Fibroblast of skin of right biceps (primary cell): ENCODE data around the gene BBS1.

Experiments
- DNase-seq: peaks from one replicate; pipeline ENCODE4 v3.0.0-alpha.2; 2013

The BBS1 gene

DNA sequence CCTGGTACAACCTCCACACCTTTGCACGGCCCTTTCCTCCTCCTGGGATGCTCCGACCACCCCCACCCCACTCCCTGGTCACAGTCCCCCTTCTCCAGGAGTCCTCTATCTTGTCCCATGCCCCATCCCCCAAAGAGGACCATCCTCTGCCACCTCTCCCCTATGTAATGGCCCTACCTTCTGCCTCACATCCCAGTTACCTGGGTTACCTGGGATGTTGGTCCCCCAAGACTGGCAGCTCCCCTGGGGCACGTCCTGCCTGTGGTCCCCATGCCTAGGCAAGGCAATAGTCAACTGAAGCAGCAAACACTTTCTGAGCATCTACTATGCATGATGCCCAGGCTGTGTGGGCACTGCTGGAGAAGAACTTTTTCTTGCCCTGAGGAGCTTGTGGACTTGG is 45.0 kb downstream of the BBS1 start:
- DNase-seq, result no peak

DNA sequence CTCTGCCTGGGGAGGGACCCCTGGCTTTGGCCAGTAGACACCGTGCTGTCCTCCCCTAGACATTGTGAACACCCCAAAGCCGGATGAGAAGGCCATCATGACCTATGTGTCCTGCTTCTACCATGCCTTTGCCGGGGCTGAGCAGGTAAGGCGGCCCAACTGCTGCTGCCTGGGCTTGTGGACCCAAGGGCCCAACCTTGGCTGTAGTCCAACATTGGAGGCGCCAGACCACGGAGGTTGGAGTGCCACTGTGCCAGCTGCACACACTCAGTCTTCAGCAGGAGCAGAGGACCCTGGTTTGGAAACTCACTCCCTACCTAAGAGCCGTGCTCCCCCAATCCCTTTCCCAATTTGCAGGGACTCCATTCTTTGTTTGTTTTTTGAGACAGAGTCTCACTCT is 45.7 kb downstream of the BBS1 start:
- no peak for DNase-seq

DNA sequence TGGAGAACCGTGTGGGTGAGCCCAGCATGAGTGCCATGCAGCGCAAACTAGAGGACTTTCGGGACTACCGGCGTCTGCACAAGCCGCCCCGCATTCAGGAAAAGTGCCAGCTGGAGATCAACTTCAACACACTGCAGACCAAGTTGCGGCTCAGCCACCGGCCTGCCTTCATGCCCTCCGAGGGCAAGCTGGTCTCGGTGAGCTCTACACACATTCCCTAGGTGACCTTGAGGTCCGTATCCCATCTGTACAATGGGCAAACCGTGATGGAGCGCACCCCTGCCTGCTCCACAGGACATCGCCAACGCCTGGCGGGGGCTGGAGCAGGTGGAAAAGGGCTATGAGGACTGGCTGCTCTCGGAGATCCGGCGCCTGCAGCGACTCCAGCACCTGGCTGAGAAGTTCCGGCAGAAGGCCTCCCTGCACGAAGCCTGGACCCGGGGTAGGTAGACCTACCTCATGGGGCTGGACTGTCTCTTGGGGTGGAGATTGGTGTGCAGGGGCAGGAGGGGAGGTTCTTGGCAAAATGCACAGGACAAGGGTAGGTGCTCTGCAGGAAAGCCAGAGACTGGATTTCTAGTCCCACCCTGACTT is 47.4 kb downstream of the BBS1 start:
- DNase-seq, result no peak

DNA sequence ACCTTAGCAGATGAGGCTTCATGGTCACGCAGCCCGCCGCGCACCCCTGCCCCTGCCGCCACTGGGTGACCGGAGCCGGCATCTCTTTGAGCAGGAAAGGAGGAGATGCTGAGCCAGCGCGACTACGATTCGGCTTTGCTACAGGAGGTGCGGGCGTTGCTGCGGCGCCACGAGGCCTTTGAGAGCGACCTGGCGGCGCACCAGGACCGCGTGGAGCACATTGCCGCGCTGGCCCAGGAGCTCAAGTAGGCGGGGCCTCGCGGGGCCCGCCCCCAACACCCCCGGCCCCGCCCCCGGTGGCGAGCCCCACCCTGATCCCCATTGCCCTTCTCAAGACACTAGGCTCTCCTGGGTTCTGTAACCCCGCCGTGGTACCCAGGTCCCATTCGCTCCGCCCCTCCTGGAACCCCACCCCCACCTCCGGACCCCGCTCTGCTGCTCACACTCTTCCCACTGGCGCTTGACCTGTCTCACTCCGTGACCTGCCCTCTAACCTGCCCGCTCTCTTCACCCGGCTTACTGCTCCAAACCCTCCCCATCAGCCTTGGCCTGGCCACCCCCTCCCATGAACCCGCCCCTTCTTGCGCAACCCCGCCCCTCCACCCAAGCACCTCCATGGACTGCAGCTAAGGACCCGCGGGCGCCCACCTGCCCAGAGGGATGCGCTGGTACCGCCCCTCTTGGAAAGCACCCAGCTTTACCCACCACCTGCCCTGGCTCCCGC is 48.9 kb downstream of the BBS1 start:
- DNase-seq, result peak; percentile 22

DNA sequence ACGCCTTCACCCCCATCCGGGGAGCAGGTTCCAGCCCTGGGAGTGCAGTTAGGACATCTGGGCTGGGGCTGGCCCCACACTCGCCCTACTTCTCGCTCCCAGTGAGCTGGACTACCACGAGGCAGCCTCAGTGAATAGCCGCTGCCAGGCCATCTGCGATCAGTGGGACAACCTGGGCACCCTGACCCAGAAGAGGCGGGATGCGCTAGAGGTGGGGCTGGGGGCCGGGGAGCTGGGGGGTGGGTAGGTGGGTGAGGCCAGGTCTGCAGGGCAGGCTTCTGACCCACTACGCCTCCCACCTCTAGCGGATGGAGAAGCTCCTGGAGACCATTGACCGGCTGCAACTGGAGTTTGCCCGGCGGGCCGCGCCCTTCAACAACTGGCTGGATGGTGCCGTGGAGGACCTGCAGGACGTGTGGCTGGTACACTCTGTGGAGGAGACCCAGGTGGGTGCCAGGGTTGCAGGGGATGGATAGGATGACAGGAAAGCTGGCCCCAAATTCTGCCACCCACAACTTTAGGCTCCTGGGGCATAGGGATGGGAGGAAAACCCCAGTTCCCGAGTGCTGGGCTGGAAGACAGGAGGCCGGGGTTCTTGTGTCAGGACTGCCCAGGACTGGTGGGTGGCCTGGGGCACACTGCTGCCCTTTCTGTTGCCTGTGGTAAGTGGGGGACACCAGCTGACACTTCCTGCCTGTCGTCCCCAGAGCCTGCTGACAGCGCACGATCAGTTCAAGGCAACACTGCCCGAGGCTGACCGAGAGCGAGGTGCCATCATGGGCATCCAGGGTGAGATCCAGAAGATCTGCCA is 49.6 kb downstream of the BBS1 start:
- no peak for DNase-seq

DNA sequence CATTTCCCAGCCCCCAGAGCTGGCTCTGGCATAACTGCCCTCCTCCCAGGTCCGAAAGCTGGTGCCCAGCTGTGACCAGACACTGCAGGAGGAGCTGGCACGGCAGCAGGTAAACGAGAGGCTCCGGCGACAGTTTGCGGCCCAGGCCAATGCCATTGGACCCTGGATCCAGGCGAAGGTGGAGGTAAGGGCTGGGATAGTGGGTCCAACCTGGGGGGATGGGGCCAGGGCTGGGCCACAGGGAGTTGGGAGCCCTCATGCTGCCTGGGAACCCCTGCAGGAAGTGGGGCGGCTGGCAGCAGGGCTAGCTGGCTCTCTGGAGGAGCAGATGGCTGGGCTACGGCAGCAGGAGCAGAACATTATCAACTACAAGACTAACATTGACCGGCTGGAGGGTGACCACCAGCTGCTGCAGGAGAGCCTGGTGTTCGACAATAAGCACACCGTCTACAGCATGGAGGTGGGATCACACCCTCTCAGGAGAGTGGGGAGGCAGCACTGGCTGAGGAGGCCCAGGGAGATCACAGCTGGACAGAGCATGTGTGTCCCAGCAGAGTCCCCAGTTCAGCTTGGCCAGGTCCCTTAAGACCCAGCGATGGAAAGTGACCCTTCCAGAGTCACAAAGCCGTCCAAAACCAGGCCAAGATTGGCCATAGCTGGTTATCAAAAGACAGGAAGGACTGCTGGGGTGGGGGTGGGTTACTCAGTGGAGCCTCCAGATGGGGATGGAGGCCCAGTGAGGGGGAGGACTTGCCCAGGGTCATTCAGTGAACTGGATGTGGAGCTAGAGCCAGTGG is 50.9 kb downstream of the BBS1 start:
- DNase-seq, result no peak

DNA sequence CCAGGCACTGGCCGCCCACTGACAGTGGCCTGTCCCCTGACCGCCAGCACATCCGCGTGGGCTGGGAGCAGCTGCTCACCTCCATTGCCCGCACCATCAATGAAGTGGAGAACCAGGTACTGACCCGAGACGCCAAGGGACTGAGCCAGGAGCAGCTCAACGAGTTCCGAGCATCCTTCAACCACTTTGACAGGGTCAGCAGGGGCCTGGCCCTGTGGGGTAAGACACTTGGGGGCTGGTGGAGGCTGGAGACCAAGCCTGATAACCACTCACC is 51.5 kb downstream of the BBS1 start:
- DNase-seq, result no peak

DNA sequence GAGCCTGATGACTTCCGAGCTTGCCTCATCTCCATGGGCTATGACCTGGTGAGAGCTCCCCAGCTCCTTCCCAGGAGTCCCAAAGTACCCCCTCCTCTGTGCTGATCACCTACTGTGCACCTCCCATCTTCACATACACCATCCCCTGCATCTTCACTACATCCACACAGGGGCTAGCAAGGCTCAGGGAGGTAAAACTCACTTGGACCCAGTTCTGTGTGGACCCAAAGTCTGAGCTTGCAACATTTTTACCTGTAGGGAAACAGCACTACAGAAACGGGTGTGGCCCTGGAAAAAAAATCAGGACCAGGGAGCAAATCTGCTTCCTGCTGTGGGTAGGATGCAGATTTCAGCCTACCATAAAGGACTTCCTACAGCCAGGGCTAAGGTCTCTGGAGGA is 51.8 kb downstream of the BBS1 start:
- no peak for DNase-seq

DNA sequence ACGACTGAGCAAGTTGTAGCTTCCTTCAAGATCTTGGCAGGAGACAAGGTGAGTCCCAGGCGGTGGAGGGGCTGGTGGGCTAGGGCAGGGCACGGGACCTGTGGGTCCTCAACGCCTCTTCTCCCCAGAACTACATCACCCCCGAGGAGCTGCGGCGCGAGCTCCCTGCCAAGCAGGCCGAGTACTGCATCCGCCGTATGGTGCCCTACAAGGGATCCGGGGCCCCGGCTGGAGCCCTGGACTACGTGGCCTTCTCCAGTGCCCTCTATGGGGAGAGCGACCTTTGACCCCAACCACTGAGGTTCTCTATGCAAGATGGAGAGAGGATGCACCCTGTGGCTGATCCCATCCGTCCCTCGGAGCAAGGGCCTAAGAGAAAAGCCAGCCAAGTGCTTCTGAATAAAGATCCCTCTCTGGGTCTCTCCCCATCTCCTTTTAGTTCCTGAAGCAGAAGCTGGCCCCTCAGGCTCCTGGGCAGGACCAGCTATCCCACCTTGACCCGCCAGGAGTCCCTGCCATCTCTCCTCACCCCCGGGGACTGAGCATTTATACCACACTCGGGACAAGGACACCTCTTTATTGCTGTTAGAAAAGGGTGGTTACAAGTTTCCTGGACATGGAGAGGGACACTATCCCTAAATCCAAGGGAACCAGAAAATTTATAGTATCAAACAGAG is 52.6 kb downstream of the BBS1 start:
- DNase-seq, result no peak

DNA sequence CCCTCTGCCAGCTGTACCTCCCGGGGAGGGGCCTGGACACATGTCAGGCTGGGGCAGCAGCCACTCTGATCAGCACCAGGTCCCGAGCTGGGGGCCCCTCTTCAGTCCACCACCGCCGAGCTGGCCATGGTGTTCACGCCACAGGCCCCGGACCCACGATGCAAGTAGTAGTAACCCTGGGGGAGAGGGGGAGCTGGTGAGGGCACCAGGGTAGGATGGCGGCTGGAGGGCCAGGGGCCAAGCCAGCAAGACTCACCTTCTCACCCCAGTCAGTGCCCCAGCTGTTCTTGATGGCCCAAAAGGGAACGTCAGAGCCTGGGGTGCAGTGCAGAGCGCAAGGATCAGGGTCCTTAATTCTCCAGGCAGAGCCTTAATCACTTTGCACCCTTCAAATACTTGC is 53.4 kb downstream of the BBS1 start:
- DNase-seq, result no peak

DNA sequence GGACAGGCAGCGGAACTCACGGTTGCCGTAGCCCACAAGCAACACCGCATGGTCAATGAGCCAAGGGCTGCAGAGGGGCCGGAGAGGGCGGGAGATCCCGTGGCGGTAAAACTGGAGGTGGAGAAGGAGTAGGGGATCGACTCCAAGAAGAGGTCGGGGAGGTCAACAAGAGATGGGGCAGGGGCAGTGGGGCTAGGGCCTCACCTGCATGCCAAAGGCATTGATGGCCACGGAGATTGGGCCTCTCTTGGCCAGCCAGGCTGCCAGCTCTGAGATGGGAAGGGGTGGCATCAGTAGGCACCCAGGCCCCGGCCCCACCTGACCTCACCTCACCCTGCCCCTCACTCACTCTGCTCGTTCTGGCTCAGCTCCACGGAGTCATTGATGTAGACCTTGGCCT is 54.1 kb downstream of the BBS1 start:
- no peak for DNase-seq

DNA sequence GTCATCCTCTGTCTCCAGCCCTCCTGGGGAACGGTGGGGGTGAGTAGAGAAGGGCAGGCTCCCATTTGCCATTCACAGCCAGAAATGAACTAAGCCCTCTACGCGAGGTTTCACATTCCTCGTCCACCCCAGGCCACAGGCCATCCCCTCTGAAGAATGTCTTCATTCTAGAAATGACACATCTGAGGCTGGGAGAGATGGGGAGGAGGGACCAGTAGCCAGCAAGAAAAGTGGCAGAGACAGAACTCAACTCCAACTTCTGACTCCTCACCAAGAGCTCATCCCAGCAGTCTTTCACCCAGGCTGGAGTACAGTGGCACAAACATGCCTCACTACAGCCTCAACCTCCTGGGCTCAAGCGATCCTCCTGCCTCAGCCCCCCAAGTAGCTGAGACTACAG is 54.5 kb downstream of the BBS1 start:
- no peak for DNase-seq

DNA sequence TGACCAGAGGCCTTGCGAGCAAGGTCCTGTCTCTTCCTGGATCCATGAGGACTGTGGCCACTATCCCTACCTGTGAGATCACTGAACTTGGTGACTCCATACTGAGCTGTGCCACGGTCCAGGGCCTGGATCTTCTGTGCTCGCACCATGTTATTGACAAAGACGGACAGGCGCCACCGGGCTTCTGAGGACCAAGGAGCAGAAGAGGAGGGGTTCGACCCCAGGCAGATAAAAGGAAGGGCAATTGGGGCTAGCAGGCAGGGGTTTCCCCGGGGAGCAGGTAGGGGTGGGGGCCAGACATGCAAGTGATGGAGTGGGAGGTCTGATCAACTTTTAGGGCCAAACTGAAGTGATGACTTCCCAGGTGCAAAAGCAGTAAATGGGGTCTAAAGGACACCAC is 55.8 kb downstream of the BBS1 start:
- DNase-seq, result no peak

DNA sequence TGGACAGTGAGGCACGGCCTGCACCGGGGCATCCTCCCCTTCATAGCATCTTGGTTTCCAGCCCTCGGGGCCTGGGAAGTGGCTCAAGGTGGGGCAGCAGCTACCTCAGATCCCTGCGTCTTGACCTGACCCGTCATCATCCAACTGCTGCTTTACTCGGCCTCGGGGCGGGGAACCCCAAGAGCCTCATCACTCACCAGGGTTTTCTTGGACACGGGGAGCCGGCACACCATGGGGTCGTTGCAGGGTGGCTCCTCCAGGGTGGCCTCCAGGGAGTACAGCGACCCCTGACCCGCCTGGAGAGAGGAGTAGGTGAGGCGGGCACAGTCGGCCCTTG is 57.3 kb downstream of the BBS1 start:
- no peak for DNase-seq

DNA sequence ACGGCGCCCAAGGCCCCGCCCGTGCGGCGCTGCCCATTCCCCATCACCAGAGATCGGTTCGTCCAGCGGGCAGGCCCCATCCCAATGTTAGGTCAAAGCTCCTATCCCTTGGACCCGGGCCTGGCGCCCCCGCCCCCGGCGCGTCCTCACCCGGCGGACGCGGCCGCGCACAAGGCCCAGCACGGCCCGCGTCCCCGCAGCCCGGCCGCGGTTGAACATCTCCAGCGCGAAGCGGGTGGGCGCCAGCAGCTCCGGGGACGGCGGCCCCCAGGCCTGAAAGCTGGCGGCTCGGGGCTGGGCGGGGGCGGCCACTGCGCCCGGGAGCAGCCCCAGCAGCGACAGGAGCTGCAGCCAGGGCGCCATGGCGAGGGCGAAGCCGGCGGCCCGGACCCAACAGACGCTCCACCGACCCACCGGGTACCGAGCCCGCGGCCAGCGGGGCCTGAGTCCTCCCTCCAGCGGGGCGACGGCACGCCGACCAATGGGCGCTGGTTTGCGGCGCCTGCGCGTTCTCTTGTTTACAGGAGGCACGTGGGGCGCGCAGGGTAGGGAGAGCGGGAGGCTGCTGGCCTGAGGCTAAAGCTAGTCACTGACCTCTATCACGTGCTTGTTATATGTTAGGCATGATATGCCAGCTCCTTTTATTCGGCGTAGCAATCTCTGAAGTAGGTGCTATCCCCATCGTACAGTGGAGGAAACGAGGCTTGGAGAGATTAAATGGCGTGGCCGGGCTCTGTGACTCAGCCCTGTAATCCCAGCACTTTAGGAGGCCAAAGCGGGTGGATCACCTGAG is 57.9 kb downstream of the BBS1 start, which contains the start of gene CTSF:
Gene CTSF, minus strand, starts transcription at position 483 of the 793 bp plus-strand sequence. Its CDS starts 120 bp downstream, at position 363.
- peak; percentile 70 for DNase-seq

DNA sequence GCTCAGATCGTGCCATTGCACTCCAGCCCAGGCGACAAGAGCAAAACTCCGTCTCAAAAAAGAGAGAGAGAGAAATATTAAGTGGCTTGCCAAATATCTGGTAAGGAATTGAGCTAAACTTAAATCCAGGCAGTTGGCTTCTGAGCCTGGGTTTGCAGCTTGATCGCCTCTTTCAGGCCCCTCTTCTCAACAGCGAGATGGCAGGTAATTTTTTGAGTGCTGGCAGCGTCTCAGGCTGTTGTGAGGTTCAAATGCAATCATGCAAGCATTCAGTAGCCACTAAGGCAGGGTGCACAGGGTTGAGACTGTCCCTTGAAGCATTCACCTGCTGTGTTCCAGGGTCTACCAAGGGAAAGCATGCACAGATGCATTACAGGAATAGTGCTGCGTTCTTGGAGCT is 58.6 kb downstream of the BBS1 start:
- DNase-seq, result no peak

DNA sequence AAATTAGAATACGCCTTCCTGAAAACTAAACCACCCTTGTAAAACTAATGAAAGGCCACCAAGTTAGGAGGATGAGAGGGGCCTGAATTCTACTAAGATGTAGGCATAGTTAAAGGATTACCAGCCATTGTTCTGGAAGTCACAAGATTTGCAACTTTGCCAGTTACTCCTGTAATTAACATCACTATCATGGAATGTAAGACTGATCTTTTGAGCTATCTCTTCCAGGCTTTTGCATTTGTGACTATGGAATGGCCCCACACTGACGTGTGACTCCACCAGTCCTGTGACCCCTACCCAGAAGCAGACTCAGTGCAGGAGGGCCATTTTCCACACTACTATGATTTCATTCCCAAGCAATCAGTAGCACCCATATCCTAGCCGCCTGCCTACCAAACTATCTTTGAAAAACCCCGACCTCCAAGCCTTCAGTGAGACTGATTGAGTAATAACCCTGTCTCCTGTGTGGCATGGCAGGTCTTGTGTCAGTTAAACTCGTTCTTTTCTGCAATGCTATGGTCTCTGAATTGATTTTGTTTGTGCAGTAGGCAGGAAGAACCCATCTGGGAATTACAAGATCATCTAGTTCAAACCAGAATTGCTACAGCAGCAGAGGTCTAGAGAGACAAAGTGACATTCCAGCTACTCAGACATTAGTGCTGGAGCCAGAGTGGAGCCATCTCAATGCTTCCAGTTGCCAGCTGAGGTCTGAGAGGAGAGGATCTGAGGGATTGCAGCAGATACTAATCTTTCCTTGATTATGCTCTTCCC is 59.8 kb downstream of the BBS1 start:
- no peak for DNase-seq

DNA sequence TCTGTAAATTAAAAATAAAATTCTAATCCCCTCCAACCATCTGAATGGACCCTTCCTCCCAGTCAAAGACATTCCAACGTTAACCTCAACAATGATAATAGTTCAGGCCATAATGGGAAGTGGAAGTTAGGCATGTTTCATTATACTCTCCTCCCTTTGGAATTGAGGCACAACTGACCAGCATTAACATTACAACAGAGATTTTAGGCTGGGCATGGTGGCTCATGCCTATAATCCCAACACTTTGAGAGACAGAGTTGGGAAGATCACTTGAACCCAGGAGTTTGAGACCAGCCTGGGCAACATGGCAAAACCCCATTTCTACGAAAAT is 60.4 kb downstream of the BBS1 start:
- DNase-seq, result no peak

DNA sequence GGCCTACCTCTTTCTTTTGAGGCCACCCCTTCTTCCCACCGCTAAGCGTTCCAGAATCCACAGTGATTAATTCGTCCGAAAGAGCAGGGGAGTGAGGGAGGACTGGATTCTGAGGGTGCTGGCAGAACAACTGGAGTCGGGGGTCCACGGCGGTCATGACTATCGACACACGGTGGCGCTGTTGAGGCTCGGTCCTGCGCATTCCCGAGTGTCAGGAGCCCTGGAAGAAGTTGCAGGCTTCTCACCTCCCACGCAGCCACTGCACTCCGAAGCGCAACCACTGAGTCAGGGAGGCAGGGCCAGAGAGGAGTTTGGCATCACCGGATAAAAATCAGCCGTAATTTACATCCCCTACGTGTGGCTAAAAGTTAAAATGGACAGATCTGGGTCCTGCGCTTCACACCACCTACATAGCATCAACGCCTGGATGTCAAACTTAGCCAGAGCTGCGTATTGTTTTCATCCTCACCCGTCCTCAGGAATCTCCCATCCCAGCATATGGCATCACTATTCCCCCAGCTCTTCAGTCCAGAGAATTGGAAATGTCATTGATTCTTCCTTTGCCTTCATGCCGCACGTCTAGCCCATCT is 68.7 kb downstream of the BBS1 start:
- DNase-seq, result peak; percentile 69

DNA sequence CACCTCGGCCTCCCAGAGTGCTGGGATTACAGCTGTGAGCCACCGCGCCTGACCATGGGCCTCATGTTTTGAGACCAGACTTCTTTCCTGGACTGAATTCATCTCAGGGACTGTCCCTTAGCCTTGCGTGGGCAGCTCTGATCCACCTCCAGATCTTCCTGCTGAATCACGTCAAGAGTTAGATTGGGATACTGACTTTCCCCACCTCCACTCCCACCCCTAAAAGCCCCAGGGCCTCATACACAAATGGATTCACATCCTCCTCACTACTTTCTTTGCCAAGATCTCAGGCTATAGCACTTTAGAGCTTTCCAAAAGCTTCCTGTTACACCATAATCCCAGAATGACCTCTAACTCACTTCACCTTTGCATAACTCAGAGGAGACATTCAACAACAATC is 70.4 kb downstream of the BBS1 start:
- no peak for DNase-seq

DNA sequence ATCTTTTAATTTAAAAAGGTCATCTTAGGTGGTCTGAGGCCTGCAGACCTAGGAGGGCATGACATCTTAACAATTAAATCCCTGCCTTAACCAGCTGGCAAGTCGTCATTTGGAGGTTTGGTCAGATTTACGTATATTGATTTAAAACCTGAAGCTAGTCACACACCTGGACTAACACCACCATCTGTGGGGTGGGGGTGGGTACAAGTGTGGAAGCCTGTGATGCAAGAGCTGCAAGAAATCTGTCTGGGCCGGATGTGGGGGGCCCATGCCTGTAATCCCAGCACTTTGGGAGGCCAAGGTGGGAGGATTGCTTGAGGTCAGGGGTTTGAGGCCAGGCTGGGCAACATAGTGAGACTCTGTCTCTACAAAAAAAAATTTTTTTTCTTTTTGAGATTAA is 70.8 kb downstream of the BBS1 start:
- no peak for DNase-seq
